Stimulated activated CD4-positive, alpha-beta T cell treated with anti-CD3 and anti-CD28 coated beads, Interleukin-4, amount 100 ng/mL, for 1 hour (primary cell): Measurements from ENCODE around the gene CTNS.
"Not testable (repeated sequence)": the region's sequence is repeated elsewhere in the genome, so short reads cannot be mapped to it uniquely, and the experiment has no call there.

Experiments used
- DNase-seq: peaks from one replicate; pipeline ENCODE4 v3.0.0-alpha.2; 2020

CTNS gene

GRCh38 chr17:3688852-3689261, 52.3 kb downstream of the CTNS start:
- DNase-seq, result no peak

- no peak for DNase-seq
Measured at GRCh38 chr17:3689262-3690093, 52.9 kb downstream of the CTNS start.

GRCh38 chr17:3690094-3690715, 53.6 kb downstream of the CTNS start:
- no peak for DNase-seq

- DNase-seq, result no peak
Measured at GRCh38 chr17:3691617-3692067, 55.1 kb downstream of the CTNS start.

- DNase-seq, result no peak
Measured at GRCh38 chr17:3692346-3692745, 55.8 kb downstream of the CTNS start.

- no peak for DNase-seq
Measured at GRCh38 chr17:3693141-3693540, 56.6 kb downstream of the CTNS start.

GRCh38 chr17:3693829-3694231, 57.3 kb downstream of the CTNS start:
- no peak for DNase-seq

- no peak for DNase-seq
Measured at GRCh38 chr17:3695129-3695722, 58.7 kb downstream of the CTNS start.

GRCh38 chr17:3695723-3696411, 59.3 kb downstream of the CTNS start, which contains the start of gene P2RX5:
TSS of gene P2RX5 (minus strand) at chr17:3696155. CDS start at chr17:3696005, 150 bp downstream.
- DNase-seq, result peak; percentile 40

GRCh38 chr17:3697103-3697476, 60.5 kb downstream of the CTNS start:
- no peak for DNase-seq

GRCh38 chr17:3698139-3698538, 61.6 kb downstream of the CTNS start:
- DNase-seq, result no peak

GRCh38 chr17:3699951-3700350, 63.4 kb downstream of the CTNS start:
- no peak for DNase-seq

- not testable (repeated sequence) for DNase-seq
Measured at GRCh38 chr17:3702041-3702539, 65.5 kb downstream of the CTNS start.

GRCh38 chr17:3704931-3705717, 68.6 kb downstream of the CTNS start:
- DNase-seq, result no peak

- not testable (repeated sequence) for DNase-seq
Measured at GRCh38 chr17:3705718-3705984, 69.1 kb downstream of the CTNS start.

GRCh38 chr17:3708366-3708765, 71.8 kb downstream of the CTNS start:
- DNase-seq, result no peak

- peak; percentile 43 for DNase-seq
Measured at GRCh38 chr17:3710951-3711383, 74.4 kb downstream of the CTNS start.
